H9 (cell line): ENCODE results near the gene SPECC1. TPM values are rescaled to one million over a fixed set of nuclear protein-coding genes. Genes with fewer than 3 reads are reported as not detected.
"Not testable (repeated sequence)": the region's sequence is repeated elsewhere in the genome, so short reads cannot be mapped to it uniquely, and the experiment has no call there.

Experiments used
- DNase-seq: peaks from one replicate; pipeline ENCODE4 v3.0.0-alpha.2; 2017
- H2AFZ ChIP-seq: one replicate; pipeline ENCODE4 v1.6.1; 2013; ENCODE audit warnings: mild to moderate bottlenecking, low read length, control low read depth, moderate library complexity
- H2AK5ac ChIP-seq: 2 replicates; pipeline ENCODE4 v1.6.1; 2013; ENCODE audit warnings: low read length, control low read depth, mixed read lengths; ENCODE audit not compliant: insufficient read length
- H2BK120ac ChIP-seq: one replicate; pipeline ENCODE4 v1.6.1; 2013; ENCODE audit warnings: low read depth, mild to moderate bottlenecking, low read length, control low read depth, inconsistent platforms; ENCODE audit not compliant: poor library complexity, severe bottlenecking
- H2BK12ac ChIP-seq: 2 replicates; pipeline ENCODE4 v1.6.1; 2013; ENCODE audit warnings: low read length, control low read depth, mixed read lengths, low read depth; ENCODE audit not compliant: insufficient read length
- H2BK15ac ChIP-seq: 2 replicates; pipeline ENCODE4 v1.6.1; 2013; ENCODE audit warnings: low read depth, low read length, control low read depth
- H2BK20ac ChIP-seq: one replicate; pipeline ENCODE4 v1.6.1; 2013; ENCODE audit warnings: low read depth, mild to moderate bottlenecking, low read length, control low read depth, inconsistent platforms; ENCODE audit not compliant: poor library complexity, severe bottlenecking
- H2BK5ac ChIP-seq: 2 replicates; pipeline ENCODE4 v1.6.1; 2013; ENCODE audit warnings: low read length, control low read depth, mixed read lengths; ENCODE audit not compliant: insufficient read length
- H3K14ac ChIP-seq: 2 replicates; pipeline ENCODE4 v1.6.1; 2013; ENCODE audit warnings: low read length, control low read depth; ENCODE audit not compliant: insufficient read depth
- H3K18ac ChIP-seq: 2 replicates; pipeline ENCODE4 v1.6.1; 2013; ENCODE audit warnings: low read depth, mild to moderate bottlenecking, mixed read lengths, low read length, control low read depth; ENCODE audit not compliant: insufficient read length
- H3K23ac ChIP-seq: 2 replicates; pipeline ENCODE4 v1.6.1; 2013; ENCODE audit warnings: low read length, control low read depth, mixed read lengths, low read depth; ENCODE audit not compliant: insufficient read length
- H3K23me2 ChIP-seq: 2 replicates; pipeline ENCODE4 v1.6.1; 2013; ENCODE audit warnings: low read depth, mild to moderate bottlenecking, mixed read lengths, low read length, control low read depth; ENCODE audit not compliant: insufficient read length, poor library complexity, severe bottlenecking
- H3K27ac ChIP-seq: 2 replicates; pipeline ENCODE4 v1.5.1; 2013; ENCODE audit warnings: low read length, control low read depth, mixed read lengths, low read depth; ENCODE audit not compliant: insufficient read length
- H3K27me3 ChIP-seq: 2 replicates; pipeline ENCODE4 v1.6.1; 2013; ENCODE audit warnings: low read length, control low read depth, inconsistent platforms; ENCODE audit not compliant: insufficient read depth
- H3K4ac ChIP-seq: 2 replicates; pipeline ENCODE4 v1.6.1; 2013; ENCODE audit warnings: low read depth, mild to moderate bottlenecking, control low read depth, inconsistent platforms, low read length, moderate library complexity
- H3K4me1 ChIP-seq: 2 replicates; pipeline ENCODE4 v1.6.1; 2013; ENCODE audit warnings: low read length, control low read depth, inconsistent platforms; ENCODE audit not compliant: insufficient read depth
- H3K4me2 ChIP-seq: 2 replicates; pipeline ENCODE4 v1.6.1; 2013; ENCODE audit warnings: low read length, control low read depth, mixed read lengths; ENCODE audit not compliant: insufficient read length, insufficient read depth
- H3K56ac ChIP-seq: 2 replicates; pipeline ENCODE4 v1.6.1; 2013; ENCODE audit warnings: low read depth, mild to moderate bottlenecking, mixed read lengths, low read length, control low read depth; ENCODE audit not compliant: insufficient read length
- H3K79me1 ChIP-seq: 2 replicates; pipeline ENCODE4 v1.6.1; 2013; ENCODE audit warnings: low read depth, mild to moderate bottlenecking, moderate library complexity, low read length, control low read depth, inconsistent platforms; ENCODE audit not compliant: insufficient read depth, poor library complexity, severe bottlenecking
- H3K79me2 ChIP-seq: 2 replicates; pipeline ENCODE4 v1.6.1; 2013; ENCODE audit warnings: low read length, control low read depth, inconsistent platforms; ENCODE audit not compliant: insufficient read depth
- H3K9ac ChIP-seq: 2 replicates; pipeline ENCODE4 v1.6.1; 2013; ENCODE audit warnings: low read length, control low read depth, mixed read lengths; ENCODE audit not compliant: insufficient read length; ENCODE audit errors: extremely low read depth
- H3K9me3 ChIP-seq: one replicate; pipeline ENCODE4 v1.6.1; 2013; ENCODE audit warnings: low read depth, low read length, inconsistent platforms; ENCODE audit not compliant: control insufficient read depth
- H3T11ph ChIP-seq: one replicate; pipeline ENCODE4 v1.6.1; 2013; ENCODE audit warnings: mild to moderate bottlenecking, low read length, control low read depth, inconsistent platforms
- H4K20me1 ChIP-seq: one replicate; pipeline ENCODE4 v1.6.1; 2013; ENCODE audit not compliant: control insufficient read depth, insufficient read length, insufficient read depth
- H4K5ac ChIP-seq: 2 replicates; pipeline ENCODE4 v1.6.1; 2013; ENCODE audit warnings: low read depth, mild to moderate bottlenecking, mixed read lengths, low read length, control low read depth; ENCODE audit not compliant: insufficient read length
- H4K8ac ChIP-seq: replicated peaks from 2 replicates; pipeline ENCODE4 v1.6.1; 2013; ENCODE audit warnings: low read length, control low read depth, mixed read lengths, low read depth; ENCODE audit not compliant: insufficient read length
- H4K91ac ChIP-seq: 2 replicates; pipeline ENCODE4 v1.6.1; 2013; ENCODE audit warnings: low read depth, mild to moderate bottlenecking, moderate library complexity, mixed read lengths, low read length, control low read depth; ENCODE audit not compliant: insufficient read length
- H3K27ac Mint-ChIP-seq, 3 experiments: 2 replicates in 2 of 3; 3 replicates in 1 of 3; pipeline ENCODE4 v1.8.0; 2020 to 2021; ENCODE audit warnings: mixed read lengths in 3 of 3, mild to moderate bottlenecking in 1 of 3, moderate library complexity in 1 of 3
- H3K27me3 Mint-ChIP-seq: 2 replicates; pipeline ENCODE4 v1.8.0; 2021; ENCODE audit warnings: low read depth, mild to moderate bottlenecking, moderate library complexity, mixed read lengths
- H3K36me3 Mint-ChIP-seq, 3 experiments: 2 replicates in 2 of 3; 3 replicates in 1 of 3; pipeline ENCODE4 v1.8.0; 2020 to 2021; ENCODE audit warnings: low read depth in 3 of 3, mixed read lengths in 3 of 3; ENCODE audit not compliant: insufficient read depth in 1 of 3
- H3K4me1 Mint-ChIP-seq, 2 experiments: 2 replicates each; pipeline ENCODE4 v1.8.0; 2020; ENCODE audit warnings: mixed read lengths in 2 of 2
- H3K4me3 Mint-ChIP-seq, 2 experiments: 2 replicates in 1 of 2; 3 replicates in 1 of 2; pipeline ENCODE4 v1.8.0; 2020 to 2021; ENCODE audit warnings: mild to moderate bottlenecking in 2 of 2, mixed read lengths in 2 of 2, moderate library complexity in 1 of 2
- H3K9me3 Mint-ChIP-seq, 2 experiments: 2 replicates in 1 of 2; 3 replicates in 1 of 2; pipeline ENCODE4 v1.8.0; 2020; ENCODE audit warnings: mild to moderate bottlenecking in 2 of 2, mixed read lengths in 2 of 2, moderate library complexity in 1 of 2
- WGBS: extraction: QIAGEN DNeasy Blood & Tissue Kit; methylation state at CpG from one replicate; pipeline ENCODE4 v1.1.7; 2013; ENCODE audit warnings: missing lambda C conversion rate, low lambda C conversion rate, mixed read lengths; ENCODE audit not compliant: insufficient read length; ENCODE audit errors: extremely low coverage; 5-methylcytosine and 5-hydroxymethylcytosine counted together
- total RNA-seq: library from RNA; stranded (reverse); gene quantifications from 2 replicates; pipeline ENCODE4 v1.2.1, GENCODE V29; 2021
- TF ChIP-seq, protein P1 (sequence below): fragments of 200-600 bp; sonication (generic); conservative IDR thresholded peaks from 3 replicates; pipeline ENCODE4 v1.8.0; 2021; ENCODE audit warnings: antibody characterized with exemption, mild to moderate bottlenecking

The SPECC1 gene
- total RNA-seq, 1 experiment from 2014 or later, result 65.7 TPM

DNA sequence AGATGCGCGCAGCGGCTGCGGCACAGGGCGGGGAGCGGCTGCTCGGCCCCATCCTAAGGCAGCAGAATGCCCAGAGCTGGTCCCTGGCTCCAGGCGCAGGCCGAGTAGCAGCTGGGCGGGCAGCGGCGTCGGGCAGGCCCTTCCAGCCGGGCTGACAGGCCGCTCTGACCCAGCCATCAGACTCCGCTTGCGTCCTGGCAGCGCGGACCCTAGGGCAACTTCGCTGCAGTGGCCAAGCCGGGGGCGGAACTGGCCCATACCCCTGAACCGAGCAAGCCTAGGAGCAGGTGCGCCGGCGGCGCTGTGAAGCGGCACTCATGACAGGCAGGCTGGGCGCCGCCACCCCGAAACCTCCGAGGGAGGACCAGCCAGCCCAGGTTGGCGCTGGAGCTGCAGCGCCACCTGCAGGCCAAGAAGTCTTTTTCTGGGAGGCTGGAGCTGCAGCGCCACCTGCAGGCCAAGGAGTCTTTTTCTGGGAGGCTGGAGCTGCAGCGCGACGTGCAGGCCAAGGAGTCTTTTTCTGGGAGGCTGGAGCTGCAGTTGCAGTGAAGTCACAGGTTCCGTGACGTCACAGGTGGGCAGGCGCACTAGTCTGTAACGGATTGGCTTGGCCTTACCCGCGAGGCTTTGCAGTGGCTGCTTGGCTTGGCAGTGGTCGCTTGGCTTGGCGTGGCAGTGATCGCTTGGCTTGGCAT is 311.5 kb downstream of the SPECC1 start:
- TF ChIP-seq, protein P1, sequence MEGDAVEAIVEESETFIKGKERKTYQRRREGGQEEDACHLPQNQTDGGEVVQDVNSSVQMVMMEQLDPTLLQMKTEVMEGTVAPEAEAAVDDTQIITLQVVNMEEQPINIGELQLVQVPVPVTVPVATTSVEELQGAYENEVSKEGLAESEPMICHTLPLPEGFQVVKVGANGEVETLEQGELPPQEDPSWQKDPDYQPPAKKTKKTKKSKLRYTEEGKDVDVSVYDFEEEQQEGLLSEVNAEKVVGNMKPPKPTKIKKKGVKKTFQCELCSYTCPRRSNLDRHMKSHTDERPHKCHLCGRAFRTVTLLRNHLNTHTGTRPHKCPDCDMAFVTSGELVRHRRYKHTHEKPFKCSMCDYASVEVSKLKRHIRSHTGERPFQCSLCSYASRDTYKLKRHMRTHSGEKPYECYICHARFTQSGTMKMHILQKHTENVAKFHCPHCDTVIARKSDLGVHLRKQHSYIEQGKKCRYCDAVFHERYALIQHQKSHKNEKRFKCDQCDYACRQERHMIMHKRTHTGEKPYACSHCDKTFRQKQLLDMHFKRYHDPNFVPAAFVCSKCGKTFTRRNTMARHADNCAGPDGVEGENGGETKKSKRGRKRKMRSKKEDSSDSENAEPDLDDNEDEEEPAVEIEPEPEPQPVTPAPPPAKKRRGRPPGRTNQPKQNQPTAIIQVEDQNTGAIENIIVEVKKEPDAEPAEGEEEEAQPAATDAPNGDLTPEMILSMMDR, result peak; percentile 100
- H3K18ac ChIP-seq, H4K8ac ChIP-seq, H2BK15ac ChIP-seq, H4K5ac ChIP-seq, H3K4me1 Mint-ChIP-seq, H3K27me3 Mint-ChIP-seq, H2BK120ac ChIP-seq, H2BK12ac ChIP-seq, H3K23ac ChIP-seq, H3K79me2 ChIP-seq, H3K27ac ChIP-seq, H2AK5ac ChIP-seq, H3K4ac ChIP-seq, H3K27me3 ChIP-seq, H3K27ac Mint-ChIP-seq, H3K9me3 Mint-ChIP-seq, H3K14ac ChIP-seq, H3T11ph ChIP-seq, H2BK20ac ChIP-seq, H3K9me3 ChIP-seq, H3K4me1 ChIP-seq, H3K79me1 ChIP-seq, H3K56ac ChIP-seq, H4K20me1 ChIP-seq, H3K9ac ChIP-seq, H2BK5ac ChIP-seq, H4K91ac ChIP-seq, H2AFZ ChIP-seq, H3K36me3 Mint-ChIP-seq, H3K4me2 ChIP-seq, H3K23me2 ChIP-seq: not testable (repeated sequence)
- DNase-seq, result peak; percentile 87
- no CpG with 5 or more reads among the region's 47 CpGs for WGBS
- H3K4me3 Mint-ChIP-seq, result peak overlapping the region in 1 of 2 experiments; percentile 34; a peak in 2 of 5 replicates

DNA sequence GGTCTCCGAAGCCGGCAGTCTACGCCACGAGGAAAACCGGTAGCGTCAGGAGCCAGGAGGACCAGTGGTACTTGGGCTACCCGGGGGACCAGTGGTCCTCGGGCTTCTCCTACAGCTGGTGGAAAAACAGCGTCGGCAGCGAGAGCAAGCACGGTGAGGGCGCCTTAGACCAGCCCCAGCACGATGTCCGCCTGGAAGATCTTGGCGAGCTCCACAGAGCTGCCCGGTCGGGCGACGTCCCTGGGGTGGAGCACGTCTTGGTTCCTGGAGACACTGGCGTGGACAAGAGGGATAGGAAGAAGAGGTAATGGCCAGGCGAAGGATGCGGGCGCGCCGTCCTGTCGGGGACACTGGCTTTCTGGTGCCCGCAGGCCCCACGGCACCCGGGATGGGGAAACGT is 312.2 kb downstream of the SPECC1 start:
- not testable (repeated sequence) for H3K4me3 Mint-ChIP-seq, H3K9me3 ChIP-seq, H3K4me1 ChIP-seq, H2BK120ac ChIP-seq, H2BK5ac ChIP-seq, H3K18ac ChIP-seq, H2BK12ac ChIP-seq, H3K14ac ChIP-seq, H3K27me3 Mint-ChIP-seq, H3K23me2 ChIP-seq, H4K20me1 ChIP-seq, H3K79me1 ChIP-seq, H3K4ac ChIP-seq, H2BK20ac ChIP-seq, H3K9me3 Mint-ChIP-seq, H3K4me1 Mint-ChIP-seq, H3K79me2 ChIP-seq, H3K27me3 ChIP-seq, H3T11ph ChIP-seq, H2BK15ac ChIP-seq, H4K91ac ChIP-seq, H4K8ac ChIP-seq, H2AFZ ChIP-seq, H2AK5ac ChIP-seq, H3K56ac ChIP-seq, H3K27ac Mint-ChIP-seq, H3K4me2 ChIP-seq, H4K5ac ChIP-seq, H3K9ac ChIP-seq, H3K23ac ChIP-seq, H3K27ac ChIP-seq, H3K36me3 Mint-ChIP-seq
- DNase-seq, result peak; percentile 29
- WGBS, result no CpG with 5 or more reads among the region's 32 CpGs
